ENCODE measurements around the gene CUX1.

Gene CUX1

DNA sequence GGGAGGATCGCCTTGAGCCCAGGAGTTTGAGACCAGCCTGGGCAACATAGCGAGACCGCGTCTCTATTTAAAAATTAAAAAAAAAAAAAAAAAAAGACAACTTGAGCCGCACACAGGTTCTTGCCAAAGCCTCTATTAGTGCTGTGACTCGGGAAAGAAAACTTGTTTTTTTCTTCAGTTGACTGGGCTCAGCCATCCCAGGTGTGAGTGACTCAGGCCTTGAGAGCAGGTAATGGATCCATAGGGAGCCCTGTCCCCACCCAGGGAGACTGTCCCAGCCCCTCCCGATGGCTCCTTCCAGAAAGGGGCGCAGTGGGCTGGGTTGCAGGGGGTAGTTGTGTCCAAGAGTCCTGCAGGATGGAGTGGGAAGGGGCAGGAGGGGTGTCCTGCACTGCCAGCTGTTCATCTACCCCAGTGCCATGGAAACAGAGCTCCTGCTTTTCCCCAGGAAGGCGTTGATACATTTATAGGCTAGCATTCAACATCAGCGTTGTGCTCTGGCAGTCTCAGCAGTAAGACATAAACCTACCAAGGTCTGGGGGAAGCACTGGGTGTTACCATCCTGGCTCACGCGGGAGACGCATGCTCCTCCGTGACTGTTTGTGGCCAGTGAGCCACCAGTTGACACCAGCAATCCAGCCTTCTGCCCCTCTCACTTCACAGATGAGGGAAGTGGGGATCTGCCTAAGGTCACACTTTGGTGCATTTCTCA, 126.6 kb downstream of the CUX1 start:
- Histone ChIP-seq H3K4me3 (ENCODE audit: low read depth, low read length) (no peak overlapping the region), H3K27me3 (no peaks in the 10 kb centered on the region), H3K36me3 (peaks cover 2% of the 10 kb centered on the region; the same call in 1 of the 2 replicates), H3K4me1 (peaks cover 36% of the 10 kb centered on the region), H3K9me3 (no peaks in the 10 kb centered on the region)
- DNase-seq, result no peak
- TF ChIP-seq, protein P1, sequence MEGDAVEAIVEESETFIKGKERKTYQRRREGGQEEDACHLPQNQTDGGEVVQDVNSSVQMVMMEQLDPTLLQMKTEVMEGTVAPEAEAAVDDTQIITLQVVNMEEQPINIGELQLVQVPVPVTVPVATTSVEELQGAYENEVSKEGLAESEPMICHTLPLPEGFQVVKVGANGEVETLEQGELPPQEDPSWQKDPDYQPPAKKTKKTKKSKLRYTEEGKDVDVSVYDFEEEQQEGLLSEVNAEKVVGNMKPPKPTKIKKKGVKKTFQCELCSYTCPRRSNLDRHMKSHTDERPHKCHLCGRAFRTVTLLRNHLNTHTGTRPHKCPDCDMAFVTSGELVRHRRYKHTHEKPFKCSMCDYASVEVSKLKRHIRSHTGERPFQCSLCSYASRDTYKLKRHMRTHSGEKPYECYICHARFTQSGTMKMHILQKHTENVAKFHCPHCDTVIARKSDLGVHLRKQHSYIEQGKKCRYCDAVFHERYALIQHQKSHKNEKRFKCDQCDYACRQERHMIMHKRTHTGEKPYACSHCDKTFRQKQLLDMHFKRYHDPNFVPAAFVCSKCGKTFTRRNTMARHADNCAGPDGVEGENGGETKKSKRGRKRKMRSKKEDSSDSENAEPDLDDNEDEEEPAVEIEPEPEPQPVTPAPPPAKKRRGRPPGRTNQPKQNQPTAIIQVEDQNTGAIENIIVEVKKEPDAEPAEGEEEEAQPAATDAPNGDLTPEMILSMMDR (IDR thresholded peaks at IDR 0.05; ENCODE audit: low read depth, low read length), result no peak

DNA sequence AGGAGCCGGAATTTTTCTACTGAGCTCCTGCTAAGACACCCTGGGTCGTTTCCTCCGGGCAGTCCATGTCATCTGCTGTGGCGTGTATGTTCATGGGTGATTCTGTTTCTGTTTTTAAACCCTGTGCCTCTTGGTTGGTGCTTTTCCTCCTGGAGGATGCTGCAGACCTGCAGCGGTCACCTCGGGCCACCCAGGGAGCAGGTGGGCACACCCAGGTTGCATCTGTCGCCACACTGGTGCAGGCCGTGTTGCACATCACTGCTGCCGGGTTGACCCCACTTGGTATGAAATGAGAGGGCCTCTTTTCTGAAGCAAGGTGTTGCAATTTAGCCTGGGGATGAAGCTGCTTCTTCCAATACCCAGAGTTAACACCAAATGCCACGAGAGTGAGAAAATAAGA, 127.2 kb downstream of the CUX1 start:
- peaks cover 36% of the 10 kb centered on the region for H3K4me1 ChIP-seq
- H3K9me3 ChIP-seq, result no peaks in the 10 kb centered on the region
- DNase-seq, result no peak
- no peaks in the 10 kb centered on the region for H3K36me3 ChIP-seq
- TF ChIP-seq, protein P1 (IDR thresholded peaks at IDR 0.05; ENCODE audit: low read depth, low read length), result no peak
- no peaks in the 10 kb centered on the region for H3K27me3 ChIP-seq
- no peak overlapping the region for H3K4me3 ChIP-seq (ENCODE audit: low read depth, low read length)

DNA sequence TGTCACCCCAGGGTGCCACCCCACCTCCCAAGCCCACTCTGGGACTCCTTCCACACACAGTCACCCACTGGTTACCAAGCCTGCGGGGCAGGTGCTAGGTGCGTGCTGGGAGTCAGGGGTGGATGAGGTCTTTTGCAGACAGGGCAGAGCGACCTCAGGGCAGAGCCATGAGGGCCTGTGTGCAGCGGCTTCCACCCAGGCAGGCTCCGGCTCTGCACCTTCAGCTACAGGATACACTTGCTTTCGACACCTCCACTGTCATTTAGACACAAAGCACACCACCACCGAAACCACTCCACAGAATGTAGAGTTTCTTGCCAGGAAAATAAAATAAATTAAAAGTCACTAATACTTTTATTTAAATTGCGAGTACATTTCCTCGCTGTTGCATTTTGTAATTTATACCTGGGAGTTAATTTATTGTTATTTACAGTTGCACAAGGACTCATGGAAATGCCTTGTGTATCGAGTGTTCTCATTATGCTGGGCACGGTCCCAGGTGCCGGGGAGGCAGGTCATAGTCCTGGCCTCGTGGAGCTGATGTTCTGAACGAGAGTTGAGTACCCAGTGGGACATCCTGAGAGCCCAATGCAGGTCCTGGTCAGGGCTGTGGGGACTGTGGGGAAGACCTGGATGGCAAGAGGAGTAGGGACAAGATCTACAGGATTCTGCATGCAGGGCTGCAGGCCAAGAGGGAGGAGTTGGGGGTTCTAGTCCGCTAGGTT, 127.8 kb downstream of the CUX1 start:
- Histone ChIP-seq H3K27me3 (no peaks in the 10 kb centered on the region), H3K9me3 (no peaks in the 10 kb centered on the region), H3K36me3 (no peaks in the 10 kb centered on the region), H3K4me1 (peaks cover 36% of the 10 kb centered on the region), H3K4me3 (ENCODE audit: low read depth, low read length) (no peak overlapping the region)
- TF ChIP-seq, protein P1 (IDR thresholded peaks at IDR 0.05; ENCODE audit: low read depth, low read length), result no peak
- no peak for DNase-seq

DNA sequence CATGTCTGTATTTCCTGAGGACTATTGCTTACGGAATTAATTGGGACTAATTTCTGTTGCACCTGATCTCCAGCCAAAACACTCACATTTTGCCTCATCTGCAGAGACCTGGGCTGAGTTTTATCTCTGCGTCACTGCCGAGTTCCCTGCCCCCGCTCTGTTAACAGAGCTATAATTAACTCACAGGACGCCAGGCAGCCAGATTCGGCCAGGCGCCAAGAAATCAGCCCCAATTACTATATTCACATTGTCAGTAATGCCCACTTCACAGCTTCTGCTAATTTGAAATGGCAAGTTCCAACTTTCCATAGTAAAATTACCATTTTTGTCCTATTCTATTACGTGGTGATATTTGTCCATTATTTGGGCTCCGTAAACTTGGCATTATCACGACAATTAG, 130.5 kb downstream of the CUX1 start:
- H3K27me3 ChIP-seq, result no peaks in the 10 kb centered on the region
- H3K9me3 ChIP-seq, result no peaks in the 10 kb centered on the region
- peaks cover 36% of the 10 kb centered on the region for H3K4me1 ChIP-seq
- DNase-seq, result peak; percentile 89
- 0 out of 2 replicates have a peak overlapping the region, but pooled peaks have one; percentile 2 for H3K4me3 ChIP-seq (ENCODE audit: low read depth, low read length)
- no peaks in the 10 kb centered on the region for H3K36me3 ChIP-seq
- TF ChIP-seq, protein P1 (IDR thresholded peaks at IDR 0.05; ENCODE audit: low read depth, low read length), result no peak

DNA sequence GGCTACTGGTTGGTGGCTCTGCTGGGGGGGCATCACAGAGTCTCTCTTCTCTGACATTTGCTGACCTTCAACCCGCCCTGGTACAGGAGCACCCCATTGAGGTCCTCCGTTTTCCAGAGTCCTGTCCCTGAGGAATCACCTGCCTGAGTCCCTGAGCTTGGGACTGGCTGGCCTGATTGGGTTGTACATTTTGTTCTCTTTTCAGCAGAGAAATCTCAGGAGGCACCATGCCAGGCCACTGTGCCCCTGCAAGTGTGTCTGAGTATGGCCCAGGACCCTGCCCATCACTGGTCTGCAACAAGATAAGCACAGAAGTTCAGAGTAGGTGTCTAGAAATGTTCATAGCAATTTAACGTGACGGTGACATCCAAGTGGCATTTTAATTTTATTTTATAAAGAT, 131.2 kb downstream of the CUX1 start:
- TF ChIP-seq, protein P1 (IDR thresholded peaks at IDR 0.05; ENCODE audit: low read depth, low read length), result no peak
- Histone ChIP-seq H3K4me3 (ENCODE audit: low read depth, low read length) (no peak overlapping the region), H3K4me1 (peaks cover 41% of the 10 kb centered on the region), H3K9me3 (no peaks in the 10 kb centered on the region), H3K27me3 (no peaks in the 10 kb centered on the region), H3K36me3 (no peaks in the 10 kb centered on the region)
- DNase-seq, result no peak

Measured in BE2C (cell line).